HG02798 (cell line): ENCODE measurements around the gene HECTD1.
"Not testable (repeated sequence)": the region's sequence is repeated elsewhere in the genome, so short reads cannot be mapped to it uniquely, and the experiment has no call there.

Experiments used
- ATAC-seq: cut with Tn5 transposase; IDR thresholded peaks from one replicate; pipeline ENCODE4 v1.9.1; 2021; ENCODE audit warnings: mild to moderate bottlenecking; ENCODE audit not compliant: unreplicated experiment, poor library complexity

HECTD1 gene

DNA sequence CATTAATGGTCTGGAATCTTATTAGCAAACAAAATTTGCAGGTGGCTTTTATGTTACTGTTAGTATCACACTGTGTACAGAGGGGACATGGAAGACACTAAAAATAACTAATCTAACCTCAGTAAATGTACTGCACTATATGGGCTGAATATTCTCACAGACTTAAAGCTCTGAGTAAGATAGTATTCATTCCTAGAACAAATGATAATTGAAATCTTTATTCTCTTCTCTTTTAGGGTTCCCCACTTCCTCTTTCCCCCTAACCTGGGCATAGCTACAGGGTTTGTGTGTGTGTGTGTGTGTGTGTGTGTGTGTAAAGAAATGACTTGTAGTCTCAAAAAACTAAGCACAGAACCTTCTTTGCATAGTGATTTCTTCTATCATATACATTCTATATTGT lies 21.4 kb upstream of the HECTD1 start:
- peak; percentile 68 for ATAC-seq

DNA sequence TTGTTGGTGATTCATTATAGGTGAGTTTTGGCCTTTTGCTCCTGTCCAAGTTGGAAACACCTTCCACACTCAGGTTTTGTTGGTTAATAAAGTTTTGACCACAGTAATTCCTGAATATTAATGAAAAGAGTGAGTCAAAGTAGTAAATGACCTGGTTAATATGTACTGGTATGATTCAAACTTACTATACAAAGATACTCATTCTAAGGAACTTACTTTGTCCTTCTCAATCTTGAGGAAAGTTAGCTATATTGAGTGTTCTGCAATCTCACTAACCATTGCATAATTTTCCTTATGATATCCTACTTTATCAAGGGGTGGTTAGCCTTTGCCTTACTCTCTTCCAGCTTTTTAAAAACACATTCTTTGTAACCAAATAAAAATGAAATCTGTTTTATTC lies 20.9 kb upstream of the HECTD1 start:
- no peak for ATAC-seq

DNA sequence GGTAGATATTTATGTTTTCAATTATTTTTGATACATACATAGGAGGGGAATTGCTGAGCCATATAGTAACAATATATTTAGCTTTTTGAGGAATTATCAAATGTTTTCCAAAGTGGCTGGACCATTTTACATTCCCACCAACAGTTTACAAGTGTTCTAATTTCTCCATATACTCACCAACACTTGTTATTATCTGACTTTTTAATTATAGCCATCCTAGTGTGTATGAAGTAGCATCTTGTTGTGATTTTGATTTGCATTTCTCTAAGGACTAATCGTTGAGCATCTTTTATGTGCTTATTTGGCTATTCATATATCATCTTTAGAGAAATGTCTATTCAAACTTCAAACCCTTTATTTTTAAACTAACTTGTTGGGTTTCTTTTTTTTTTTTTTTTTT lies 17.2 kb upstream of the HECTD1 start:
- no peak for ATAC-seq

DNA sequence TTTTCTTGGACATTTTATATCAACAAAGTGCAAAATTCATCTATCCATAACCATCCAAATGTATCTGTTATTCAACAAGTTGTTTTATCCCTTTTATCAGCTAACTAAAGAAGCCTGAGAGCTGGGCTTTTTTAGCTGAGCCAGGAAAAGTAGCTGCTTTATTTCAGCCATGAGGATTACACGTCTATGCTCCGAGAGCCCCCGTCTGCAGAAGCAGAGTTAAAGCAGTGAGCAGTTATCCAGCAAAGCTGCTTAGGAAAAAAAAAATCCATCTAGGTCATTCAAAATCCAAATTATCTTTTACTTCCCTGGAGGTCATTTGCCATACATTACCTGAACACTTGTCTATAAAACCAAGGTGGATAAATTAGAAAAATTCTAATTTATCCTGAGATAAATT lies 15.7 kb upstream of the HECTD1 start:
- ATAC-seq: no peak

GRCh38 chr14:31222834-31223233 lies 15.2 kb upstream of the HECTD1 start:
- no peak for ATAC-seq

DNA sequence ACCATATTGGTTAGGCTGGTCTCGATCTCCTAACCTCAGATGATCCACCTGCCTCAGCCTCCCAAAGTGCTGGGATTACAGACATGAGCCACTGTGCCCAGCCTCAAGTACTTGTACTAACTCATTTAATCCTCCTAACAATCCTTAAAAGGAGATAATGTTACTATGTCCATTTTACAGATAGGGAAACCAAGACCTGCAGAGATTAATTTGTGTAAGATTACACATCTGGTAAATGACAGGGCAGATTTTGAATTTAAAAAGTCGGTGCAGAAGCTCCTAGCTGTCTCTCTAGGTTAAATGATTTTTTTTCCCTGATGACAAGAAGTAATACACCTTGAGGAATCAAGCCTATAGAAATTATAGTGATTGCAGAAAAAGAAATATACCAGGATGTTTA lies 13.7 kb upstream of the HECTD1 start:
- ATAC-seq: no peak

DNA sequence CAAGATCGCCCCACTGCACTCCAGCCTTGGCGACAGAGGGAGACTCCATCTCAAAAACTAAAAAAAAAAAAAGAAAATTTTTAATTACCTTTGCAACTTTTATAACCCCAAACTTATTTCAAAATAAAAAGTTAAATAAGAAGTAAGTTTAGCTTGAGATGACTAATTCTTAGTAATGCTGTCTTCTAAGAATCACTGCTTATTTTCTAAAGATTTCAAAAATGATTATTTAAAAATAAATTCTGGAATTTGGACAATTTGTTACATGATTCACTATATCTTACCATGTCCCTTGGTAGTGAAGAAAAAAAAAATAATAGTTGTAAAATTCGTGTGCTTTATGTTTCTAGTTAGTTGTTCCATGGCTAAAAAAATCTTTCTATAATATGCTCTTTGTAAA lies 11.6 kb upstream of the HECTD1 start:
- no peak for ATAC-seq

DNA sequence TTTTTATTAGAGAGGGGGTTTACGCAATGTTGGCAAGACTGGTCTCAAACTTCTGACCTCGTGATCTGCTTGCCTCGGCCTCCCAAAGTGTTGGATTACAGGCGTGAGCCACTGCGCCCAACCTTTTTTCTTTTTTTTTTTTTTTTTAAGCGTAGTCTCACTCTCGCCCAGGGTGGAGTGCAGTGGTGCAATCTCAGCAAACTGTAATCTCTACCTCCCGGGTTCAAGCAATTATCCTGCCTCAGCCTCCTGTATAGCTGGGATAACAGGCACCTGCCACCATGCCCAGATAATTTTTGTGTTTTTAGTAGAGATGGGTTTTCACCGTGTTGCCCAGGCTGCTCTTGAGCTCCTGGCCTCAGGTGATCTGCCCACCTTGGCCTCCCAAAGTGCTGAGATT lies 8.8 kb upstream of the HECTD1 start:
- no peak for ATAC-seq

DNA sequence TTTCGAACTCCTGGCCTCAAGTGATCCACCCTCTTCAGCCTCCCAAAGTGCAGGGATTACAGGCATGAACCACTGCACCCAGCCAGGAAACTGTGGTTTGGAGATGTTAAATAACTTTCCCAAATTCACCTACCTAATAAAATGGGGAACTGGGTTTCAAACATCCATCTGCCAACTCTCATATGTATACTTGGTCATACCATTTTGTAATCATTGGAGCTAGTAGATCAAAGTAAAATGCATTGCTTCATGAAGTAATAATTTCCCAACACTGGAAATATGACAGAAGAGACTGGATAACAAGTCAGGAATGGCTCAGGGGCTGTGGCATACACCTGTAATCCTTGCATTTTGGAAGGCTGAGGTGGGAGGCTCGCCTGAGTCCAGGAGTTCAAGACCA lies 5.3 kb upstream of the HECTD1 start:
- no peak for ATAC-seq

GRCh38 chr14:31209605-31210004 lies 2.0 kb upstream of the HECTD1 start:
- ATAC-seq: no peak

- no peak for ATAC-seq
Observed at GRCh38 chr14:31208546-31209424, 1.2 kb upstream of the HECTD1 start.

DNA sequence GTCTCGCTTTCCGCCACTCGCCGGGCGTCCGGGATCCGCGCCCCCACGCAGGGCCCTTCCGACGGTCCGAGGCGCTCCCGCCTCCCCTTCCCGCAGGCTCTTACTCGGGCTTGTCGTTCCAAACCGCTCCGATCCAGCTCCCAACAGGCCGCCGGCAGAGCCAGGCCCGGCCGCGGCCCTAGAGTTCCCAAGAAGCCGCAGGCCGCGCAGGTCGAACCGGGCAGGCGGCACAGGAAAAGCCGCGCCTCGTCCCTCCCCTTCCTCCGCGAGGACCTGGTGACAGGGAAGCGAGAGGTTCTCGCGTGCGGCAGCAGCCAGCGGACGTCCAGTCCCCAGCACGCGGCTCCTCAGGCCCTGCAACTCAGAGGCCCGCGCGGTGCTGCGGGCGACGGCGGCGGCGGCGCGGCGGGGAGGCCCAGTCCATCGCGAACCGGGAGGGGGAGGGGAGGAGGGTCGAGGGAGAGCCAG lies 272 bp downstream of the HECTD1 start:
- no peak for ATAC-seq

- ATAC-seq: peak; percentile 19
Observed at GRCh38 chr14:31206536-31207286, 882 bp downstream of the HECTD1 start.

- ATAC-seq: no peak
Observed at GRCh38 chr14:31205681-31206535, 1.7 kb downstream of the HECTD1 start.

- no peak for ATAC-seq
Observed at GRCh38 chr14:31204593-31205534, 2.7 kb downstream of the HECTD1 start.

GRCh38 chr14:31203899-31204592 lies 3.5 kb downstream of the HECTD1 start:
- ATAC-seq: not testable (repeated sequence)

GRCh38 chr14:31203414-31203742 lies 4.2 kb downstream of the HECTD1 start:
- no peak for ATAC-seq

GRCh38 chr14:31201111-31201510 lies 6.5 kb downstream of the HECTD1 start:
- ATAC-seq: no peak

DNA sequence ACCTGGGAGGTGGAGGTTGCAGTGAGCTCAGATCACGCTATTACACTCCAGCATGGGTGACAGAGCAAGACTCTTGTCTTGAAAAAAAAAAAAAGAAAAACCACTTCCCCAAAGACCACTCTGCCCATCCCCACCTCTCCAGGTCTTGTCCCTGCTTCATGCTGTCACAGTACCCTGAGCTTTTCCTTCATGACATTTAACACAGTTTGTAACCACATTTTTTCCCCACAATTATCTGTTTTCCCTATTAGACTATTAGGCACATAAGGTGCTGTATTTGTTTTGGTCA lies 6.9 kb downstream of the HECTD1 start:
- no peak for ATAC-seq
